Parathyroid adenoma (tissue), 2 donors: Measurements from ENCODE around the gene PRR15L.

Experiments used
- H2AFZ ChIP-seq: fragments of 300-600 bp; sonication (generic); one replicate; pipeline ENCODE4 v1.7.0; 2017; ENCODE audit warnings: antibody characterized with exemption, mild to moderate bottlenecking
- H3K27ac ChIP-seq: fragments of 300-600 bp; sonication (generic); one replicate; pipeline ENCODE4 v1.7.0; 2017
- H3K27me3 ChIP-seq: fragments of 300-600 bp; sonication (generic); one replicate; pipeline ENCODE4 v1.7.0; 2017; ENCODE audit warnings: low read length; ENCODE audit not compliant: control insufficient read depth, insufficient read depth
- H3K36me3 ChIP-seq: fragments of 300-600 bp; sonication (generic); one replicate; pipeline ENCODE4 v1.7.0; 2017; ENCODE audit warnings: low read length; ENCODE audit not compliant: control insufficient read depth, insufficient read depth
- H3K4me1 ChIP-seq: fragments of 300-600 bp; sonication (generic); one replicate; pipeline ENCODE4 v1.7.0; 2017; ENCODE audit warnings: control low read depth
- H3K4me2 ChIP-seq: fragments of 300-600 bp; sonication (generic); one replicate; pipeline ENCODE4 v1.7.0; 2017; ENCODE audit warnings: low read length
- H3K4me3 ChIP-seq: fragments of 300-600 bp; sonication (generic); one replicate; pipeline ENCODE4 v1.7.0; 2017; ENCODE audit warnings: low read depth, low read length
- H3K79me2 ChIP-seq: fragments of 300-600 bp; sonication (generic); one replicate; pipeline ENCODE4 v1.7.0; 2017; ENCODE audit warnings: control low read depth
- H3K9ac ChIP-seq: fragments of 300-600 bp; sonication (generic); one replicate; pipeline ENCODE4 v1.7.0; 2017; ENCODE audit warnings: mild to moderate bottlenecking
- H3K9me3 ChIP-seq: fragments of 300-600 bp; sonication (generic); one replicate; pipeline ENCODE4 v1.7.0; 2017; ENCODE audit warnings: low read length; ENCODE audit not compliant: control insufficient read depth
- TF ChIP-seq, protein P1 (sequence below): fragments of 300-600 bp; sonication (generic); IDR thresholded peaks from one replicate; pipeline ENCODE4 v1.7.0; 2017; ENCODE audit warnings: antibody characterized with exemption, mild to moderate bottlenecking
- donor health status: primary hyperparathyroidism.

Gene PRR15L

DNA sequence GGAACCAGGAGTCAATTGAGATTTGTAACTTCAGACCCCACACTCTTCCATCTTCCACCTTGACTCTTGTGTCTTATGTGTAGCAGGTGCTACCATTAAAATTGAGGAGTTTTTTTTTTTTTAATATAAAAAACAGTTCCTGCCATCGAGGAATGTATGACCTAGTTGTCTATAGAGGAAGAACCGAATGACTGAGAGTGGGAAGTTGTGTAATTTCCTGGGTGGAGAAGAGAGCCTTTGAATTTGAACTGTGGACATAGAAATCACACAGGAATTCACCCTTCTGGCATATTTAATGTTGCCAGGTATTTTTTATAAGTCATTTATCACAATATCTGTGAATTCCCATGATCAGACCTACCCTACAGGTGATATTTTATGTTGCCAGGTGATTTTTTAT, 39.7 kb downstream of the PRR15L start:
- H3K9ac ChIP-seq, result no peak overlapping the region
- H3K4me3 ChIP-seq, result no peak overlapping the region
- H2AFZ ChIP-seq, result no peak overlapping the region
- H3K4me2 ChIP-seq, result no peak overlapping the region
- H3K36me3 ChIP-seq, result no peaks in the 10 kb centered on the region
- H3K9me3 ChIP-seq, result no peaks in the 10 kb centered on the region
- no peaks in the 10 kb centered on the region for H3K27me3 ChIP-seq
- TF ChIP-seq, protein P1, sequence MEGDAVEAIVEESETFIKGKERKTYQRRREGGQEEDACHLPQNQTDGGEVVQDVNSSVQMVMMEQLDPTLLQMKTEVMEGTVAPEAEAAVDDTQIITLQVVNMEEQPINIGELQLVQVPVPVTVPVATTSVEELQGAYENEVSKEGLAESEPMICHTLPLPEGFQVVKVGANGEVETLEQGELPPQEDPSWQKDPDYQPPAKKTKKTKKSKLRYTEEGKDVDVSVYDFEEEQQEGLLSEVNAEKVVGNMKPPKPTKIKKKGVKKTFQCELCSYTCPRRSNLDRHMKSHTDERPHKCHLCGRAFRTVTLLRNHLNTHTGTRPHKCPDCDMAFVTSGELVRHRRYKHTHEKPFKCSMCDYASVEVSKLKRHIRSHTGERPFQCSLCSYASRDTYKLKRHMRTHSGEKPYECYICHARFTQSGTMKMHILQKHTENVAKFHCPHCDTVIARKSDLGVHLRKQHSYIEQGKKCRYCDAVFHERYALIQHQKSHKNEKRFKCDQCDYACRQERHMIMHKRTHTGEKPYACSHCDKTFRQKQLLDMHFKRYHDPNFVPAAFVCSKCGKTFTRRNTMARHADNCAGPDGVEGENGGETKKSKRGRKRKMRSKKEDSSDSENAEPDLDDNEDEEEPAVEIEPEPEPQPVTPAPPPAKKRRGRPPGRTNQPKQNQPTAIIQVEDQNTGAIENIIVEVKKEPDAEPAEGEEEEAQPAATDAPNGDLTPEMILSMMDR, result no peak
- no peaks in the 10 kb centered on the region for H3K4me1 ChIP-seq
- no peak overlapping the region for H3K27ac ChIP-seq
- no peaks in the 10 kb centered on the region for H3K79me2 ChIP-seq

- Histone ChIP-seq H3K79me2 (peaks cover 4% of the 10 kb centered on the region), H3K27me3 (no peaks in the 10 kb centered on the region), H3K4me2 (no peak overlapping the region), H3K36me3 (no peaks in the 10 kb centered on the region), H3K9ac (no peak overlapping the region), H3K27ac (no peak overlapping the region), H3K4me1 (no peaks in the 10 kb centered on the region), H3K4me3 (no peak overlapping the region), H3K9me3 (no peaks in the 10 kb centered on the region), H2AFZ (no peak overlapping the region)
- TF ChIP-seq, protein P1, result no peak
These were observed 40.1 kb downstream of the PRR15L start for GRCh38 chr17:47917581-47917980.

GRCh38 chr17:47916489-47917208, 41.0 kb downstream of the PRR15L start:
- Histone ChIP-seq H3K4me1 (no peaks in the 10 kb centered on the region), H2AFZ (no peak overlapping the region), H3K79me2 (peaks cover 4% of the 10 kb centered on the region), H3K27me3 (no peaks in the 10 kb centered on the region), H3K4me3 (no peak overlapping the region), H3K9ac (no peak overlapping the region), H3K27ac (no peak overlapping the region), H3K36me3 (no peaks in the 10 kb centered on the region), H3K4me2 (no peak overlapping the region), H3K9me3 (no peaks in the 10 kb centered on the region)
- TF ChIP-seq, protein P1, result no peak

GRCh38 chr17:47915776-47916398, 41.8 kb downstream of the PRR15L start:
- H3K9ac ChIP-seq, result no peak overlapping the region

More at GRCh38 chr17:47915776-47916398, 41.8 kb downstream of the PRR15L start:
- TF ChIP-seq, protein P1, result no peak
- no peaks in the 10 kb centered on the region for H3K9me3 ChIP-seq
- no peaks in the 10 kb centered on the region for H3K36me3 ChIP-seq
- H3K79me2 ChIP-seq, result peaks cover 4% of the 10 kb centered on the region
- H3K4me2 ChIP-seq, result no peak overlapping the region
- H3K27me3 ChIP-seq, result no peaks in the 10 kb centered on the region
- no peak overlapping the region for H3K27ac ChIP-seq
- no peak overlapping the region for H3K4me3 ChIP-seq
- H3K4me1 ChIP-seq, result no peaks in the 10 kb centered on the region
- H2AFZ ChIP-seq, result no peak overlapping the region
